Stomach (tissue), 9 donors: ENCODE data around the gene ZNF277. TPM values are rescaled to one million over a fixed set of nuclear protein-coding genes. Genes with fewer than 3 reads are reported as not detected.

Experiments used
- DNase-seq, 2 donors: peaks; one replicate each; pipeline versions ENCODE4 v3.0.0 to v3.0.0-alpha.2; 2013 to 2019
- H3K27ac ChIP-seq, 5 donors: fragments of 200-600 bp in 4 of 5; sonication (generic) in 4 of 5; one replicate each; pipeline ENCODE4 v1.5.1; 2013 to 2019; ENCODE audit warnings: mild to moderate bottlenecking in 1 of 5, moderate library complexity in 1 of 5
- H3K27me3 ChIP-seq, 3 donors: fragments of 200-600 bp; sonication (generic); one replicate each; pipeline ENCODE4 v1.5.1; 2017 to 2019; ENCODE audit warnings: mixed run types in 1 of 3
- H3K36me3 ChIP-seq, 4 donors: fragments of 200-600 bp; sonication (generic); 1 replicate in 3 of 4; 2 replicates in 1 of 4; pipeline ENCODE4 v1.5.1; 2016 to 2019
- H3K4me1 ChIP-seq, 4 donors: fragments of 200-600 bp; sonication (generic); one replicate each; pipeline ENCODE4 v1.5.1; 2016 to 2019
- H3K4me3 ChIP-seq, 4 donors: fragments of 200-600 bp; sonication (generic) in 3 of 4; one replicate each; pipeline ENCODE4 v1.5.1; 2016 to 2019; ENCODE audit warnings: mild to moderate bottlenecking in 1 of 4
- H3K9me3 ChIP-seq, 4 donors: fragments of 200-600 bp; sonication (generic); one replicate each; pipeline ENCODE4 v1.5.1; 2016 to 2019
- CTCF ChIP-seq, 7 experiments: fragments of 450-650 bp in 4 of 7; fragments of 200-600 bp in 3 of 7; sonication (generic) in 3 of 7; IDR thresholded peaks; one replicate each; pipeline ENCODE4 v1.5.1; 2016 to 2019; ENCODE audit warnings: antibody characterized with exemption in 7 of 7, control low read depth in 2 of 7, mild to moderate bottlenecking in 1 of 7
- EP300 ChIP-seq: sonication (generic); formaldehyde crosslinking; IDR thresholded peaks from one replicate; pipeline ENCODE4 v1.6.1; 2017; ENCODE audit warnings: antibody characterized with exemption
- POLR2A ChIP-seq, 4 donors: fragments of 450-650 bp; IDR thresholded peaks; one replicate each; pipeline ENCODE4 v1.6.1; 2016; ENCODE audit warnings: antibody characterized with exemption in 4 of 4, control low read depth in 2 of 4, mild to moderate bottlenecking in 1 of 4, moderate library complexity in 1 of 4
- POLR2AphosphoS5 ChIP-seq, 3 donors: sonication (generic); formaldehyde crosslinking; IDR thresholded peaks; one replicate each; pipeline ENCODE4 v1.6.1; 2016; ENCODE audit warnings: antibody characterized with exemption in 3 of 3
- WGBS, 5 donors: extraction: QIAGEN DNeasy Blood & Tissue Kit in 3 of 5; methylation state at CpG; one replicate each; pipeline versions ENCODE4 v1.1.5 to v1.1.7; 2013 to 2018; 5-methylcytosine and 5-hydroxymethylcytosine counted together
- intact Hi-C: fragments of 100-400 bp; cut with DNase I; formaldehyde crosslinking; loops from one replicate; pipeline ENCODE4 v1.15.1; 2023; ENCODE audit warnings: low total_unique reads
- polyA plus RNA-seq, 3 donors: library from polyadenylated mRNA; stranded (reverse); fragments of 200-250 nt; gene quantifications; one replicate each; pipeline ENCODE4 v1.2.3, GENCODE V29; 2013
- total RNA-seq, 5 donors: library from RNA; depleted of rRNA; stranded (reverse); fragments of >200 nt; gene quantifications; one replicate each; pipeline versions ENCODE4 v1.1.0 to v1.2.3, GENCODE V29; 2014 to 2016
- donor health status: healthy with polysubstance abuse.
- donor health status: Bipolar disorder and iron deficiency.
- donor health status: healthy.

ZNF277 gene
- total and polyA plus RNA-seq, 8 donors: 9.9 to 75.0 (median 27.2) TPM

GRCh38 chr7:112207765-112208164, 1.3 kb downstream of the ZNF277 start:
- TF ChIP-seq EP300 (no peak), POLR2AphosphoS5 (IDR thresholded peaks at IDR 0.05) (no peak), POLR2A (IDR thresholded peaks at IDR 0.05) (no peak), CTCF (IDR thresholded peaks at IDR 0.05) (no peak)
- no peak overlapping the region for H3K27ac ChIP-seq
- intact Hi-C loops: no loop called here
- WGBS, 5 donors: 83 to 95% (median 86%) methylated on average over 6 of the region's 6 CpGs
- peaks cover 13 to 59% (median 34%) of the 10 kb centered on the region in 4 donors for H3K4me1 ChIP-seq
- H3K36me3 ChIP-seq: no peaks in the 10 kb centered on the region
- H3K9me3 ChIP-seq: no peaks in the 10 kb centered on the region
- H3K4me3 ChIP-seq: peak overlapping the region in 2 of 4 donors; percentile 87 to 90
- DNase-seq: no peak
- H3K27me3 ChIP-seq: no peaks in the 10 kb centered on the region

- intact Hi-C loops: no loop called here
These were observed 4.9 kb downstream of the ZNF277 start for GRCh38 chr7:112211348-112211907.

GRCh38 chr7:112212571-112212970, 6.1 kb downstream of the ZNF277 start:
- Histone ChIP-seq H3K27ac (no peak overlapping the region), H3K27me3 (no peaks in the 10 kb centered on the region), H3K4me3 (no peak overlapping the region), H3K9me3 (no peaks in the 10 kb centered on the region), H3K4me1 (peaks cover 0 to 38% (median 22%) of the 10 kb centered on the region in 4 donors), H3K36me3 (no peaks in the 10 kb centered on the region)
- intact Hi-C loops: no loop called here
- no peak for TF ChIP-seq POLR2A (IDR thresholded peaks at IDR 0.05)
- no peak for TF ChIP-seq CTCF (IDR thresholded peaks at IDR 0.05)
- TF ChIP-seq POLR2AphosphoS5 (IDR thresholded peaks at IDR 0.05): no peak
- no peak for TF ChIP-seq EP300
- WGBS, 5 donors: 93 to 98% (median 97%) methylated on average over 2 of the region's 2 CpGs
- DNase-seq: no peak

More at GRCh38 chr7:112211348-112211907, 4.9 kb downstream of the ZNF277 start:
- Histone ChIP-seq H3K27me3 (no peaks in the 10 kb centered on the region), H3K36me3 (no peaks in the 10 kb centered on the region), H3K4me3 (no peak overlapping the region), H3K9me3 (no peaks in the 10 kb centered on the region), H3K4me1 (peaks cover 0 to 45% (median 25%) of the 10 kb centered on the region in 4 donors), H3K27ac (no peak overlapping the region)
- TF ChIP-seq POLR2AphosphoS5 (IDR thresholded peaks at IDR 0.05) (peak in 1 of 3 donors; percentile 26), POLR2A (IDR thresholded peaks at IDR 0.05) (no peak), CTCF (IDR thresholded peaks at IDR 0.05) (no peak), EP300 (no peak)
- DNase-seq: peak in 1 of 2 donors; percentile 51
- 9 to 38% (median 22%) methylated on average over 1 of the region's 1 CpG for WGBS, 5 donors

GRCh38 chr7:112213735-112214134, 7.2 kb downstream of the ZNF277 start:
- no peak for DNase-seq
- H3K27me3 ChIP-seq: no peaks in the 10 kb centered on the region
- no peaks in the 10 kb centered on the region for H3K36me3 ChIP-seq
- intact Hi-C loops: no loop called here
- H3K9me3 ChIP-seq: no peaks in the 10 kb centered on the region
- H3K27ac ChIP-seq: no peak overlapping the region
- no peak for TF ChIP-seq POLR2AphosphoS5 (IDR thresholded peaks at IDR 0.05)
- no peak for TF ChIP-seq POLR2A (IDR thresholded peaks at IDR 0.05)
- no peak for TF ChIP-seq EP300
- TF ChIP-seq CTCF (IDR thresholded peaks at IDR 0.05): no peak
- 77 to 81% (median 79%) methylated on average over 1 of the region's 1 CpG for WGBS, 5 donors
- H3K4me1 ChIP-seq: peaks cover 0 to 31% (median 18%) of the 10 kb centered on the region in 4 donors
- H3K4me3 ChIP-seq: no peak overlapping the region
